Islet of Langerhans (tissue), 1 donor: Measurements from ENCODE around the gene OLFM1.

Experiments
- FAIRE-seq: peaks from one replicate; lab custom pipeline; 2011; peaks lifted over from hg19 to GRCh38; lab: Jason Lieb, UNC

OLFM1 gene

DNA sequence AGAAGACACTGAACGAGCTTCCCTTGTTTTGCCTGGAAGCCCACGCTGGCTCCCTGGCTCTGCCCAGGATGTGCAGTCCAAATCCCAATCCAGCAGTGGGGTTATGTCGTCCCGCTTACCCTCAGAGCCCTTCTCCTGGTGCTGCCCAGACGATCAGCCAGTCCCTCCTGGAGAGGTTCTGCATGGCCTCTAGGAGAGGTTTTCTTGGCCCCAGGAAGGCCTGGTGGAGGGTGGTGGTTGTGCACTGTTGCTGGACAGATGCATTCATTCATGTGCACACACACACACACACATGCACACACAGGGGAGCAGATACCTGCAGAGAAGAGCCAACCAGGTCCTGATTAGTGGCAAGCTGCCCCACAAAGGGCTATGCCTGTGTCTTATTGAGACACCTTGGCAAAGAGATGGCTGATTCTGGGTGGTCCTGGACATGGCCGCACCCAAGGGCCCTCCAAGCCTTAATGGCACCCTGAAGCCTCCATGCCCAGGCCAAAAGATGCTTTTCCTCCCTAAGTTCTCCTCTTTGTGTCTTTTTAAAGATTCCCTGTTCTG lies 10.5 kb upstream of the OLFM1 start:
- no peak for FAIRE-seq

DNA sequence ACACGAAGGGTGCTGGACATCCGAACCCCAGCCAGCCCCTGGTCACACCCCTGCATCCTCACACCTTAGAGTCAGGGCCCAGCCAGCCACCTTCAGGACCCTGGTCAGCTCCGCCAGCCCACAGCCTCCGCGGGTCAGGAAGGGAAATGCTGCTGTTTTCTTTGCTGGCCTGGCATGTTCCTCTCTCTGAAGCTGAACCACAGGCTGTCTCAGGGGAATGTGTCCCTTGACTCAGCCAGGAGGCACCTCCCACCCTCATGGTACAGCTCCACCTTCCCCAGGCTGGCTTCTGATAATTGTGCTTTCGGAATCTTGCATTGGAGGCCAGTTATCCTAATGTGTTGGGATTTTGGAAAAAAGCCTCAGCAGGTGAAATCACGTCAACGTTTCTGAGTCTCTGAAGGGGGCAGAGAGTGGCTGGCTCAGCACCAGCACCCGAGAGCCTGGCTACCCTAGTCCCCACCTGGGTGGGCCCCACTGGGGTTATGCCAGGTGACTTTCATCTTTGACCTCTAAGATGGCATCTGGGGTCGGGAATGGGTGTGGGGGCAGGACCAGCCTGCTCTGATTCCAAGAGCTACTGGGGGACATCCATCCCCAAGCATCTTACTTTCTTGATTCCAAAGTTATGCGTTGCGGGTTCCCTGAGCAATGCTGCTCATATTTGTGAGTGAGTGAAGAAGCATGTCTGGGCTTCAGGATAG lies 9.8 kb upstream of the OLFM1 start:
- no peak for FAIRE-seq

DNA sequence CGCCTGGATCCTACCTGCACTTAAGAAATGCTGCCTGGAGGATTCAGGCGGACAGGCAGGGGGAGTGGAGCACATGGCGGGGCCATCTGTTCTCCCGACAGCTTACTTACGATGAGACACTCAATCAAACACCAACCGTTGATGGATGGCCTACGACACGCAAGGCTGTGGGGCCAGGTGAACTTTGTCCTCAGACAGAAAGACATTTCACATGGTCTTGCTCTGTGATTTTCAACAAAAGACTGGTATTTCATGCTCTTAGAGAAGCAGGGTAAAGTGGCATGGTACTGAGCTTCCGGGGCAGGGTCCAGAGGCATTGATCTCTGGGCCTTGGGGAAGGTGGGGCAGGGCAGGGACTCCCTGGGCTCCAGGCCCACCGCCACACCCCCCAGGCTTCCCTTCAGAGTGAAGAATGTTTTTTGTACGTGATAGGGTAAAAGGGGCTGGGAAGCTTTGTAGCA lies 9.1 kb upstream of the OLFM1 start:
- no peak for FAIRE-seq

DNA sequence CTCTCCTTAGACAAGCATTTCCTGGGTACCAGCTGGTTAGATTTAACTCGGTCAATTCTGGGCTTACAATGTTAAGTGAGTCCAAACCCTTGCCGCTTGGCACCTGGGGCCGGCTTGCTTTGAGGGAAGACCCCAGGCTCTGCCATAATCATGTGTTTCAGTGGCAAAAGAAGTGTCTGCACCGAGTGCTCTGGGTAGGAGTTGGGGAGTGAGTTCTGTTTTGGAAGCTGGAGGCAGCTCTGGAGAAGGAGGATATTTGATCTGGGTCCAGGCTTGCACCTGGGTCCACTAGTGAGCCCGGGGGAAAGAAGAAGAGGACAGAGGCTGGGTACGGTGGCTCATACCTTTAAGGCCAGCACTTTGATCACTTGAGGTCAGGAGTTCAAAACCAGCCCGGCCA lies 8.4 kb upstream of the OLFM1 start:
- no peak for FAIRE-seq

DNA sequence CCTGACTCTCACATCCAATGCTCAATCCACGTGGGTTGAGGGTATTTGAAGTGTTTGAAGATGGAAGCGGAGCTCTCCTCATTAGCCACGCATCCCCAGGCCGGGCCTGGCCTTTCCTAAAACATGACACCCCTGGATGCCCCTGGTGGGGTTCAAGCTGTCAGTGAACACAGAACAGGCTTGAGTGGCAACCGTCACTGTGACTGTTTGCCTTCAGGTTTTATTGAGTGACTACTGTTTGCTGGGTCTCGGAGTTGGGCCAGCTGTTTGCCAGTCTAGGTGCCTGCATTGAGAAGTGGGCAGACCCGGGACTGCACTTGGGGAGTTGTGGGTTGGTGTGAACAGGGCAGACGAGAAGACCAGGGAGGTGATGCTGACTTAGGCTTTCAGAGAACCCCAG lies 7.8 kb upstream of the OLFM1 start:
- FAIRE-seq, result no peak

DNA sequence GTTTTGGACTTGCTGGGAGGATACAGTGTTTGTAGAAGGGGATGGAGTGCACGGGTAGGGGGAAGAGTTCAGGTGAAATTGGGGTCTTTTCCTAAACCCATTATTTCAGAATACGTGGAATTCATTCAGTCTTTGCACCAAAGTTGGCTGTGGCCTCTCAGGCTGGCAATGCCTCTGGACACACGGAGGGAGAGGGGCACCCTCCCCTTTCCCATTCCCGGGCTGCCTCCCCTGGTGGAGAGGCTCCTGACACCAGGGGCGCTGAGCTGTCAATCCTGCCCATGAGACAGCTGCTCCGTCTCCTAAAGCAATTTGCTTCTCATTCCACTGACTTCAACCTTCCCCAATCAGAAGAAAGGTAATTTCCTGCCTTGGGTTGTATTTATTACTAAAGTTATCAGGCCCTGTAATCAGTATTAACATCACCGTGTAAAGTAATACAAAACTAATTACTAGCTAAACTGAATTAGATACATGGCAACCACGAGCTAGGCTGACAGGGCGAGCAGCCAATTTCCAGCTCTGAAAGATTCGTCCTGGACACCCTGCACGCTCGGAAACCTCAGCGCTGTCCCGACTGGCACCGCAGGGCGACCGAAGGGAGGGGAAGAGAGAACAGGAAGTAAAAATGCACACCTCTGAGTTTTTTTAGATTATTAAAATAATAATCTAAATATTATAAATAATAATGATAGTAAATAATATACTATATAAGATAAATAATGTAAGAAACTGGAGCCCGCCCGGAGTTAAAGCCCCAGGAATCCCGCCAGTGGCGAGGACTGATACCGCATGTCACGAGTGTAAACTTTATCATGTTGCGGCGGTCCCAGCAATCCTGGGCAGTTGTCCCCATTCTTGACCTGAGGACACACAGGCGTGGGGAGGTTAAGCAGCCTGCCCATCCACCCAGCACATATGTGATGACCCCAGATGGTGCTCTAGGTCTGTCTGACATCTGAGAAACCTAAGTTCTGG lies 6.9 kb upstream of the OLFM1 start:
- FAIRE-seq, result no peak

- no peak for FAIRE-seq
These were observed 6.2 kb upstream of the OLFM1 start for GRCh38 chr9:135081264-135081660.

- no peak for FAIRE-seq
These were observed 5.7 kb upstream of the OLFM1 start for GRCh38 chr9:135081731-135082130.

GRCh38 chr9:135082536-135082935 lies 4.9 kb upstream of the OLFM1 start:
- no peak for FAIRE-seq

GRCh38 chr9:135083241-135083810 lies 4.1 kb upstream of the OLFM1 start:
- FAIRE-seq, result no peak

GRCh38 chr9:135083831-135084230 lies 3.6 kb upstream of the OLFM1 start:
- no peak for FAIRE-seq

DNA sequence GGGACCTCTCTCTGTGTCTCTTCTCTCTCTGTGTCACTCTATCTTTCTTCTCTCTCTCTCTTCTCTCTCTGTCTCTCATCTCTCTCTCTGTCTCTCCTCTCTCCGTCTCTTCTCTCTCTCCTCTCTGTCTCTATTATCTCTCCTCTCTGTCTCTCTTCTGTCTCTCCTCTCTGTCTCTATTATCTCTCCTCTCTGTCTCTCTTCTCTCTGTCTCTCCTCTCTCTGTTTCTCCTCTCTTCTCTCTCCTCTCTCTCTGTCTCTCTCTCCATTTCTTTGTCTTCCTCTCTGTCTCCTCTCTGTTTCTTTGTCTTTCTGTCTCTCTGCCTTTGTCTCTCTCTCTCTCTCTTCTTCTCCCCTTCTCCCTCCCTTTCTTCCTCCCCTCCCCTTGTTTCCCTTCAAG lies 3.2 kb upstream of the OLFM1 start:
- FAIRE-seq, result no peak

DNA sequence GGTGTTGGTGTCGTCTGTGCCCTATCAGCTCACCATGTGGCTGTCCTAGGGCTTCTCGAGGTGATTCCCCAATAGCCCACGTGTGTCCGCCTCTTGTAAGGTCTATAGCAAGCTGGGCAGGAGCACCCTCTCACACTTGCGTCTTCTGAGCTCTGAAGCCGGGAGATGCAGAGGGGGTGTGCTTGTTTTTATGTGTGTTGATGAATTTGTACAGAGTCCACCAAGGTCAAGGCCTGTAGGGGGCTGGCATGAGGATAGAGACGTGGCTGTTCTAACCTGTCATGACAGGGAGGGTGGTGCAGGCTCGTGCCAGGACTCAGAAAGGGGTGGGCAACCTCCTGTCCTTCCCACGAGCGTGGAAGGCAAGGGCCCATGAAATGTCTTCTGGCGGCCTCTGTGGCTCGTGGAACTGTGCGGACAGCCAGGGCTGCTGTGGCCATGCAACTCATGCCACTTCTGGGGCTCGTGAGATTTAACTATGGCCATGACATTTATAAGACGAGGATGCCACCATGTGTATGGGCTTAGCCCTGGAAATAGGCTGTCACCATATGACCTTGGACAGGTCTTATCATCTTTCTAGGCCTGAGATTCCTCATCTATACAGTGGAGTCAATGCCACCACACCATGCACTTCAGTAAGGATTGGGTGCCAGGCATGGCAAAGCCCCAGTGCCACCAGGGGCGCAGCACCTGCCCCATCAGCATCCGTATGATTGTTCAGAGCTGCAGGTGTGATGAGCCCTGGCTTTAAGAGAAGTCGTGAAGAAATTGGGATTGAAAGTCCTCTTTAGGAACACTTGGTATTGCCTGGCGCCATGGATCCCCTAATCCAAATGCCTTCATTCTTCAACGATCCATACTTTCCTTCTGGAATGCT lies 2.3 kb upstream of the OLFM1 start:
- FAIRE-seq, result no peak

- FAIRE-seq, result no peak
These were observed 1.5 kb upstream of the OLFM1 start for GRCh38 chr9:135085830-135086546.

DNA sequence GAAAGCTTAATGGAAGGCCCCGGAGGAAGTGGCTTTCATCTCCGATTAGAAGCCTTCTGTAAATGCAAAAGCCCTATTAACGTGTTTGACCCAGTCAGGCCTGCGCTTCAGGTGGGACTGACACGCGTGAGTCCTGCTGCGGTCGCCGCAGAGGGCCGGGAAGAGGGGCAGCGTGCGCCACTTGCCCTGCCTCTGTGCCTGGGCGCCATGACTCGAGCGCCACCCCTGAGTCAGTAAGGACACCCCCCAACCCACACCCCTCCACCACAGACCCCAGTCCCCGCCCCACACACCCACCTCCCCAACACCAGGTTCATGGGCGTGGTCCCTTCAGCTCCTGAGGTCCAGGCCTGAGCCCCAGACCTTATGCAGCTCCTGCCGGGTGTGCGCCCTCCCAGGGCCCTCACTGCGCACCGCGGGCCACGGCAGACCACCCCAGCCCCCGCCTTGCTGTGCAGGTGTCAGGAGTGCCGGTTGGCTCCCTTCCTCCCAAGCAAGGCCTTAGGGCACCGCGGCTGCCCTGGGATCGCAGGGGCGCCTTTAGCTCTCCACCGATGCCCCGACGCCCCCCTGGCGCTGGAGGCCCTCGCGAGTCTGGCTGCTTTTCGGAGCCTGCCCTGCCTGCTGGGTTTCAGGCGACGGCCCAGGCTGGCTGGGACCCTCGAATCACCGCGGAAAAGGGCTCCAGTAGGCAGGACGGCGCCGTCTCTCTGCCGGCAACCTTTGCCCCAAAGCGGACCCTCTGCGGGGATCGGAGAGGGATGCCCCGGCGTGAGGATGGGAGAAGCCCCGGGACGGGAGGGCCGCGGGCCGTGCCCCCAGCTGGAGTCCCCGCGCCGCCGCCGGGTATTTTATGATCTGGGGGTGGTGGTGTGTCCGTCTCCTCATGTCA lies 625 bp upstream of the OLFM1 start:
- FAIRE-seq, result no peak

DNA sequence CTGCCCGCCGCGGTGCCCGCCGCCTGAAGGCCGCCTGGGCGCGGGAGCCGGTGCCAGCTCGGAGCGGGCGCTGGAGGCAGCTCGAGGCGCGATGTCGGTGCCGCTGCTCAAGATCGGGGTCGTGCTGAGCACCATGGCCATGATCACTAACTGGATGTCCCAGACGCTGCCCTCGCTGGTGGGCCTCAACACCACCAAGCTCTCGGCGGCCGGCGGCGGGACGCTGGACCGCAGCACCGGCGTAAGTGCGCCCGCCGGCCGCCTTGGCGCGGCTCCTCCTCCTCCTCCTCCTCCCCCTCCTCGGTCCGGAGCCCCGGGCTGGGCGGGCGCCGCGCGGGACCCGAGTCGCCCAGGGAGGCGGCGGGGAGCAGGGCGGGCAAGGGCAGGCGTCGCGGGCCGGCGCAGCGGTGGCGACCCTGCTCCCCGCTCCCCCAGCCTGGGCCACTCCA lies 455 bp downstream of the OLFM1 start:
- FAIRE-seq, result no peak

DNA sequence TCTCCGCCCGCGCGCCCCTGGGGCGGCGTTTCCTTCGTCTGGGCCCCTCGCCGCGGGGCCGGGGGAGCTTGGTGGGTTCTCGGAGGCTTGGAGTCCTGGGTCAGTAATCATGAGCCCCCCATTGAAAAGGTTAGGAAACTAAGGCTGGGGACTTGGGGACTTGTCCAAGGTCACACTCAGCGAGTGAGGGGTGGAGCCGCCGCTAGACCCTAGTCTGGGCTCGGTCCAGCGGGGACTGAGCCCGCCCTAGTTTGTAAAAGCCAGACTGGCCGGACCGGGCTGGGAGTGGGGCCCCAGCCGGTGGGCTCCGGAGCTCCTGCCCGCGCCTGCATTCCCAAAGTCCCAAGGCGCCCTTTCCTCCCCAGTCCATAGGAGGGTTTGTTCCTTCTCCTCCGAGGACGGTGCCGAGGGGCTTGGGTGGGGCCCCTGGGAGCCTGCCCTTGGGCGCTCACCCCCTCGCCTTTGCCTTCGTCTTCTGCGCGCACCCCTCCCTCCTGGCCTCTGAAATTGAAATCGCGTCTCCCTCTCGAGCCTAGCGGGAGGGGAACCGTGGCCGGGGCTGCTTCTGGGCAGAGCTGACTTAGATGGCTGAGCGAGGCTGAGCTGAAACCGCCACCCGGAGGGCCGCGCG lies 995 bp downstream of the OLFM1 start:
- FAIRE-seq, result no peak

GRCh38 chr9:135088979-135089847 lies 1.7 kb downstream of the OLFM1 start:
- no peak for FAIRE-seq
